B cell (primary cell): ENCODE results near the gene GZMM. TPM values are rescaled to one million over a fixed set of nuclear protein-coding genes. Genes with fewer than 3 reads are reported as not detected.

Experiments
- ATAC-seq: fragments of 200-7000 bp; cut with Tn5 transposase; one replicate; pipeline ENCODE4 v1.10.0; 2021; ENCODE audit warnings: low read depth, mild to moderate bottlenecking, moderate number of reproducible peaks, moderate library complexity
- CTCF ChIA-PET: fragments of 350-600 bp; sonication (Branson Sonifier 250); formaldehyde crosslinking; loops from one replicate; lab custom pipeline; 2021; ENCODE audit warnings: antibody characterized with exemption, inconsistent platforms; lab: Charles Lee
- POLR2A ChIA-PET: fragments of 350-600 bp; sonication (Branson Sonifier 250); formaldehyde crosslinking; loops from one replicate; lab custom pipeline; 2021; ENCODE audit warnings: antibody characterized with exemption; lab: Charles Lee
- DNase-seq: peaks from one replicate; pipeline ENCODE4 v3.0.0; 2013
- H2AFZ ChIP-seq: 2 replicates; pipeline ENCODE4 v1.6.1; 2012; ENCODE audit warnings: mild to moderate bottlenecking, low read depth, low read length; ENCODE audit not compliant: insufficient read depth, poor library complexity, severe bottlenecking
- H3K27ac ChIP-seq, 2 donors: 1 replicate in 1 of 2; 2 replicates in 1 of 2; pipeline ENCODE4 v1.5.1; 2012 to 2013; ENCODE audit warnings: low read length in 2 of 2, mild to moderate bottlenecking in 2 of 2, moderate library complexity in 1 of 2
- H3K27me3 ChIP-seq, 4 experiments: fragments of 200-600 bp in 1 of 4; sonication (generic) in 1 of 4; replicated peaks in 1 of 4; 1 replicate in 2 of 4; 2 replicates in 2 of 4; pipeline versions ENCODE4 v1.6.1 to v1.7.0; 2013 to 2016; ENCODE audit warnings: low read length in 3 of 4, mild to moderate bottlenecking in 2 of 4, mixed read lengths in 1 of 4, moderate library complexity in 1 of 4; ENCODE audit not compliant: insufficient read depth in 4 of 4, control insufficient read depth in 3 of 4; ENCODE audit errors: control extremely low read depth in 1 of 4
- H3K36me3 ChIP-seq, 2 experiments: replicated peaks in 1 of 2; 1 replicate in 1 of 2; 2 replicates in 1 of 2; pipeline versions ENCODE4 v1.6.1 to v1.7.1; 2013; ENCODE audit warnings: low read length in 1 of 2; ENCODE audit not compliant: insufficient read depth in 2 of 2, control insufficient read depth in 1 of 2; ENCODE audit errors: control extremely low read depth in 1 of 2, extremely low read depth in 1 of 2
- H3K4me1 ChIP-seq, 2 donors: fragments of 200-600 bp in 1 of 2; sonication (generic) in 1 of 2; 1 replicate in 1 of 2; 2 replicates in 1 of 2; pipeline versions ENCODE4 v1.5.1 to v1.6.1; 2013 to 2017; ENCODE audit warnings: low read length in 2 of 2; ENCODE audit not compliant: control insufficient read depth in 2 of 2, insufficient read depth in 2 of 2
- H3K4me2 ChIP-seq: replicated peaks from 2 replicates; pipeline ENCODE3; 2012; ENCODE audit warnings: mild to moderate bottlenecking, low read depth, low read length; ENCODE audit not compliant: poor library complexity, severe bottlenecking
- H3K4me3 ChIP-seq, 5 experiments: fragments of 200-600 bp in 1 of 5; sonication (generic) in 1 of 5; 1 replicate in 3 of 5; 2 replicates in 2 of 5; pipeline versions ENCODE4 v1.5.1 to v1.7.0; 2011 to 2016; ENCODE audit warnings: low read length in 4 of 5, mild to moderate bottlenecking in 4 of 5, low read depth in 2 of 5, control low read depth in 1 of 5, moderate library complexity in 1 of 5; ENCODE audit not compliant: insufficient read depth in 1 of 5; ENCODE audit errors: control extremely low read depth in 1 of 5, extremely low read depth in 1 of 5
- H3K79me2 ChIP-seq: fragments of 200-600 bp; sonication (generic); one replicate; pipeline ENCODE4 v1.6.0; 2016; ENCODE audit warnings: low read length; ENCODE audit not compliant: control insufficient read depth, insufficient read depth
- H3K9ac ChIP-seq: fragments of 200-600 bp; sonication (generic); 2 replicates; pipeline ENCODE4 v1.6.1; 2017; ENCODE audit warnings: mild to moderate bottlenecking, low read length, moderate library complexity
- H3K9me3 ChIP-seq, 3 donors: one replicate each; pipeline versions ENCODE4 v1.6.1 to v1.7.1; 2013; ENCODE audit warnings: low read length in 2 of 3; ENCODE audit not compliant: control insufficient read depth in 2 of 3, insufficient read depth in 1 of 3; ENCODE audit errors: control extremely low read depth in 1 of 3
- H4K20me1 ChIP-seq: 2 replicates; pipeline ENCODE4 v1.6.0; 2012; ENCODE audit warnings: mild to moderate bottlenecking, low read length; ENCODE audit not compliant: insufficient read depth, control insufficient read depth, poor library complexity, severe bottlenecking
- H3K27ac Mint-ChIP-seq: one replicate; pipeline ENCODE4 v1.8.0; 2021; ENCODE audit warnings: mixed read lengths
- H3K27me3 Mint-ChIP-seq: one replicate; pipeline ENCODE4 v1.8.0; 2021; ENCODE audit warnings: mixed read lengths
- H3K4me1 Mint-ChIP-seq: one replicate; pipeline ENCODE4 v1.8.0; 2021; ENCODE audit warnings: mixed read lengths
- H3K4me3 Mint-ChIP-seq: one replicate; pipeline ENCODE4 v1.8.0; 2021; ENCODE audit warnings: mixed read lengths
- H3K9me3 Mint-ChIP-seq: one replicate; pipeline ENCODE4 v1.8.0; 2022; ENCODE audit warnings: mixed read lengths; ENCODE audit not compliant: insufficient read depth
- CTCF ChIP-seq: fragments of 200-600 bp; IDR thresholded peaks from one replicate; pipeline ENCODE4 v1.8.0; 2022; ENCODE audit warnings: antibody characterized with exemption, mild to moderate bottlenecking
- EZH2 ChIP-seq: IDR thresholded peaks from 2 replicates; pipeline ENCODE4 v1.6.1; 2012; ENCODE audit warnings: borderline replicate concordance, low read depth, mild to moderate bottlenecking, moderate library complexity, low read length; ENCODE audit not compliant: insufficient read depth, poor library complexity, severe bottlenecking
- WGBS: methylation state at CpG from one replicate; pipeline ENCODE4 v1.1.5; 2013; ENCODE audit warnings: missing lambda C conversion rate; ENCODE audit not compliant: insufficient coverage; 5-methylcytosine and 5-hydroxymethylcytosine counted together
- intact Hi-C: fragments of 100-400 bp; cut with micrococcal nuclease; formaldehyde crosslinking; loops from one replicate; pipeline ENCODE4 v1.10.0; 2022
- polyA plus RNA-seq: library from polyadenylated mRNA; depleted of rRNA; stranded (reverse); fragments of >200 nt; gene quantifications from 2 replicates; pipeline ENCODE4 v1.2.3, GENCODE V29; 2012
- total RNA-seq, 2 donors: library from RNA; stranded (reverse); fragments of 120-200 nt in 1 of 2; gene quantifications; 1 replicate in 1 of 2; 2 replicates in 1 of 2; pipeline versions ENCODE4 v1.2.3 to v1.2.4, GENCODE V29; 2013 to 2022

GZMM gene
- total and polyA plus RNA-seq, 2 donors (not counting 1 experiment from before 2014, with no cell fraction given), result 2.1 TPM; not detected in 1

- Histone ChIP-seq H3K4me1 (peaks cover 19 to 31% of the 10 kb centered on the region in 2 donors), H3K9ac (no peak overlapping the region), H3K4me2 (no peak overlapping the region), H3K4me3 (no peak overlapping the region), H3K9me3 (no peaks in the 10 kb centered on the region), H3K79me2 (peaks cover 76% of the 10 kb centered on the region), H3K27me3 (no peaks in the 10 kb centered on the region), H2AFZ (no peak overlapping the region), H3K36me3 (peaks cover 0 to 14% of the 10 kb centered on the region in 2 experiments), H4K20me1 (peaks cover 78% of the 10 kb centered on the region), H3K27ac (no peak overlapping the region)
- ChIA-PET CTCF (interaction anchor here (2.7 kb wide), 1 partner anchor 9 kb away, joined by 12 read pairs; no protein-coding TSS in a partner anchor), POLR2A (interaction anchor here (0.6 kb wide), 2 partner anchors 94 to 587 kb away, joined by 4 read pairs; no protein-coding TSS in a partner anchor)
- no peak overlapping the region for H3K4me3 Mint-ChIP-seq
- intact Hi-C loops, result no loop called here
- ATAC-seq, result no peak
- TF ChIP-seq EZH2 (no peak), CTCF (no peak)
- DNase-seq, result peak; percentile 17
- no peak overlapping the region for H3K27ac Mint-ChIP-seq
- H3K4me1 Mint-ChIP-seq, result peaks cover 32% of the 10 kb centered on the region
- 94% methylated on average over 31 of the region's 38 CpGs for WGBS
- no peaks in the 10 kb centered on the region for H3K9me3 Mint-ChIP-seq
- no peaks in the 10 kb centered on the region for H3K27me3 Mint-ChIP-seq
Measured at GRCh38 chr19:575527-576506, 32.0 kb downstream of the GZMM start.
